Measurements from ENCODE around the gene YTHDC1.
"Not testable (repeated sequence)": the region's sequence is repeated elsewhere in the genome, so short reads cannot be mapped to it uniquely, and the experiment has no call there.

DNA sequence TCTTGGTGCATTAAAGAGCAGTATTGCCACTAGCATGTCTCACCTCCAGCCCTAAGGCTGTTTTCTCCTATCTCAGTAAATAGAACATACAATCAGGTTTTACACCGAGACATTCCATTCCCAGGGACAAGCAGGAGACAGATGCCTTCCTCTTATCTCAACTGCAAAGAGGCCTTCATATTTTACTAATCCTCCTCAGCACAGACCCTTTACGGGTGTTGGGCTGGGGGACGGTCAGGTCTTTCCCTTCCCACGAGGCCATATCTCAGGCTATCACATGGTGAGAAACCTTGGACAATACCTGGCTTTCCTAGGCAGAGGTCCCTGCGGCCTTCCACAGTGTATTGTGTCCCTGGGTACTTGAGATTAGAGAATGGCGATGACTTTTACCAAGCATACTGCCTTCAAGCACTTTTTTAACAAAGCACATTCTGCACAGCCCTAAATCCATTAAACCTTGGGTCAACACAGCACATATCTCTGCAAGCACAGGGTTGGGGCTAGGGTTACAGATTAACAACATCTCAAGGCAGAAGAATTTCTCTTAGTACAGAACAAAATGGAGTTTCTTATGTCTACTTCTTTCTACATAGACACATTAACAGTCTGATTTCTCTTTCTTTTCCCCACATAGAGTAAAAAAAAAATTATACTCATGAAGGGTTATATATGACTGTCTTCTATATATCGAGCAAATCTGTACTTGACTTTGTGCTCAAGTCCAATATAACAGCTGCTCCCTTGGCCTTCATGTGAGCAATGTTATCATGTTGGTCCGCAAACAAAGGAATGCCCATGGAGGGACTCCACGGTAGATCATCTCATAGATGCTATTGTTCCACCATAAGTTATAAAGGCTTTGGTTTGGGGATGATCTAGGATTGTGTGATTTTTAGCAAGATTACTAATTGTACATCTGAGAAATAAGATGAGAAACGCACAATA, 67.8 kb downstream of the YTHDC1 start:
- not testable (repeated sequence) for TF ChIP-seq POLR2AphosphoS5 (IDR thresholded peaks at IDR 0.05; ENCODE audit: borderline replicate concordance, low read depth, low read length); EZH2 (IDR thresholded peaks at IDR 0.05)
